ENCODE results near the gene S100Z.
"Not testable (repeated sequence)": the region's sequence is repeated elsewhere in the genome, so short reads cannot be mapped to it uniquely, and the experiment has no call there.

Gene S100Z

DNA sequence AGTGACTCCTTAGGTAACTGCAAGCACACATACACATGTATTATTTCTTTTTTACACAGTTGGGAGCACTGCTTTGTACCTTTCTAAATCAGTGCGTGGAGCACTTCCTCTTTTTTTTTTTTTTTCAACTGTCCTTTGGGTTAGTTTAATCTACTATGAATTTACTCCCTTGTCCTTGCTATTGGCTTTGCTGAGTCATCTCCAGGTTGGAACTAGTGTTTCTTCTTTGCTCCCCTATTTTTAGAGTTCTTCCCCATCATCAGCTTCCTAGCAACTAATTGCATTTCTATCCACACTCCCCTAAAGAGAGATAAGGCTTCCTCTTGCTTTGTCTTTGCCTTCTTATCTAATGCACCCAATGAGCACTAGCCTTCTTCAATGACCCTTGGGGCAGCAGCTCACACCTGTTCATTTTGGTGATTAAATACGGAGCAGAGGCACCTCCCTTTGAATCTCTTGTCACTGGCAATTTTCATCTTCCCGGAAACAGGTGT, 24.3 kb downstream of the S100Z start:
- DNase-seq (ENCODE audit: low read depth, low spot score) = no peak

DNA sequence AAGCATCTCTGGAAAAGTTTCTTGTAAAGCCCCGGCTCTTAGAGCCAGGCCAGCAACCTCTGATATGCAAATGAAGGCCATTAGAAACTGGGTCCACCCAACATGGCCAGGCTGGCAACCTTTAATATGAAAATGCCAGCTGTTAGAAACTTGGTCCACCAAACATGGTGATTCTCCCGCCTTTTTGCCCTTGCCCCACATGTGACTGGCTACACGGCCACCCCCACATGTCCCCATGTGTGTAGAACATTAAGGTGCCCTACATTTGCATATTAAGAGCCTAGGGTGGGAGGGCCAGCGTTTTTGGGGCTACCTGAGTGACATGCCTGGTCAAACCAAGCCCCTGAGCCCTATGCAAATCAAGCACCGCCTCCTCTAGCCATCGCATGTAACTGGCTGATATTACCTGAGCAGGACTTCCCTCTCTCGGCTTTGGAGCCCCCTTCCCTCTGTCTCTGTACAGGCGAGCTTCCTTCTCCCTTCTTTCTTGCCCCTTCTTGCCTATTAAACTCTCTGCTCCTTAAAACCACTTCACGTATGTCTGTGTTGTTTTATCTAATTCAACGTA, 39.0 kb downstream of the S100Z start:
- DNase-seq (ENCODE audit: low read depth, low spot score) = no peak
- H3K4me1 ChIP-seq (ENCODE audit: insufficient read depth, insufficient read length) = no peaks in the 10 kb centered on the region
- no peak overlapping the region for H3K4me3 ChIP-seq (ENCODE audit: insufficient read length, low read depth)
- H3K27me3 ChIP-seq (ENCODE audit: insufficient read depth, insufficient read length) = no peaks in the 10 kb centered on the region
- TF ChIP-seq ZNF274 (IDR thresholded peaks at IDR 0.05; ENCODE audit: low read depth, low read length) (no peak), YY1 (IDR thresholded peaks at IDR 0.05; ENCODE audit: insufficient read depth, insufficient read length) (no peak), SUZ12 (IDR thresholded peaks at IDR 0.05; ENCODE audit: extremely low read depth, insufficient read depth, insufficient read length) (no peak)
- no peaks in the 10 kb centered on the region for H3K9me3 ChIP-seq (ENCODE audit: insufficient read depth, low read length)
- H3K9ac ChIP-seq (ENCODE audit: insufficient read length, low read depth) = no peak overlapping the region
- no peaks in the 10 kb centered on the region for H3K36me3 ChIP-seq (ENCODE audit: insufficient read depth, insufficient read length, low read length)

More for the DNA sequence above, 24.3 kb downstream of the S100Z start:
- Histone ChIP-seq H3K9ac (ENCODE audit: insufficient read length, low read depth) (no peak overlapping the region), H3K4me3 (ENCODE audit: insufficient read length, low read depth) (no peak overlapping the region), H3K9me3 (ENCODE audit: insufficient read depth, low read length) (no peaks in the 10 kb centered on the region), H3K4me1 (ENCODE audit: insufficient read depth, insufficient read length) (no peaks in the 10 kb centered on the region), H3K27me3 (ENCODE audit: insufficient read depth, insufficient read length) (no peaks in the 10 kb centered on the region), H3K36me3 (ENCODE audit: insufficient read depth, insufficient read length, low read length) (no peaks in the 10 kb centered on the region)
- TF ChIP-seq ZNF274 (IDR thresholded peaks at IDR 0.05; ENCODE audit: low read depth, low read length) (no peak), YY1 (IDR thresholded peaks at IDR 0.05; ENCODE audit: insufficient read depth, insufficient read length) (no peak), SUZ12 (IDR thresholded peaks at IDR 0.05; ENCODE audit: extremely low read depth, insufficient read depth, insufficient read length) (no peak)

DNA sequence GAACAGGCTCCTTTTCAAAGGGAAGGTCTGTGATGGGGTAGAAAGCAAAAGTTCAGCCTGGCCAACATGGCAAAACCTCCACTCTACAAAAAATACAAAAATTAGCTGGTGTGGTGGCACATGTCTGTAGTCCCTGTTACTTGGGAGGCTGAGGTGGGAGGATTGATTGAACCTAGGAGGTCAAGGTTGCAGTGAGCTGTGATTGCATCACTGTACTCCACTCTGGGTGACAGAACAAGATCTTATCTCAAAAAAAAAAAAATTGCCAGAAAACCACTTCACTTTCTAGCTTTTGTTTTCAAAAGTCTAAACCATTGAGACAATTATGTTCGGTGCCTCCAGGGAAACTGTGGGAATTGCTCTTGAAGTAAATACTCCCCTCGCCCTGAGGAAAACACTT, 43.5 kb downstream of the S100Z start:
- Histone ChIP-seq H3K4me3 (ENCODE audit: insufficient read length, low read depth) (no peak overlapping the region), H3K9me3 (ENCODE audit: insufficient read depth, low read length) (no peaks in the 10 kb centered on the region), H3K27me3 (ENCODE audit: insufficient read depth, insufficient read length) (no peaks in the 10 kb centered on the region), H3K36me3 (ENCODE audit: insufficient read depth, insufficient read length, low read length) (no peaks in the 10 kb centered on the region), H3K9ac (ENCODE audit: insufficient read length, low read depth) (no peak overlapping the region), H3K4me1 (ENCODE audit: insufficient read depth, insufficient read length) (no peaks in the 10 kb centered on the region)
- DNase-seq (ENCODE audit: low read depth, low spot score) = no peak
- TF ChIP-seq SUZ12 (IDR thresholded peaks at IDR 0.05; ENCODE audit: extremely low read depth, insufficient read depth, insufficient read length) (no peak), ZNF274 (IDR thresholded peaks at IDR 0.05; ENCODE audit: low read depth, low read length) (no peak), YY1 (IDR thresholded peaks at IDR 0.05; ENCODE audit: insufficient read depth, insufficient read length) (no peak)

DNA sequence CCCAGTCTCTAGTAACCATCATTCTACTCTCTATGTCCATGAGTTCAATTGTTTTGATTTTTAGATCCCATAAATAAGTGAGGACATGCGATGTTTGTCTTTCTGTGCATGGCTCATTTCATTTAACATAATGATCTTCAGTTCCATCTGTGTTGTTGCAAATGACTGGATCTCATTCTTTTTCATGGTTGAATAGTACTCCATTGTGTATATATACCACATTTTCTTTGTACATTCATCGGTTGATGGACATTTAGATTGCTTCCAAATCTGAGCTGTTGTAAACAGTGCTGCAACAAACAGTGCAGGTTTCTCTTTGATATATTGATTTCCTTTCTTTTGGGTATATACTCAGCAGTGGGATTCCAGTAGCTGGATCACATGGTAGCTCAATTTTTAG, 46.4 kb downstream of the S100Z start:
- Histone ChIP-seq H3K4me3 (ENCODE audit: insufficient read length, low read depth) (no peak overlapping the region), H3K4me1 (ENCODE audit: insufficient read depth, insufficient read length) (no peaks in the 10 kb centered on the region), H3K36me3 (ENCODE audit: insufficient read depth, insufficient read length, low read length) (no peaks in the 10 kb centered on the region), H3K9ac (ENCODE audit: insufficient read length, low read depth) (no peak overlapping the region), H3K9me3 (ENCODE audit: insufficient read depth, low read length) (0 out of 2 replicates have a peak, but pooled peaks cover 4% of the 10 kb centered on the region), H3K27me3 (ENCODE audit: insufficient read depth, insufficient read length) (no peaks in the 10 kb centered on the region)
- no peak for TF ChIP-seq ZNF274 (IDR thresholded peaks at IDR 0.05; ENCODE audit: low read depth, low read length)
- no peak for TF ChIP-seq YY1 (IDR thresholded peaks at IDR 0.05; ENCODE audit: insufficient read depth, insufficient read length)
- no peak for TF ChIP-seq SUZ12 (IDR thresholded peaks at IDR 0.05; ENCODE audit: extremely low read depth, insufficient read depth, insufficient read length)
- DNase-seq (ENCODE audit: low read depth, low spot score) = no peak

DNA sequence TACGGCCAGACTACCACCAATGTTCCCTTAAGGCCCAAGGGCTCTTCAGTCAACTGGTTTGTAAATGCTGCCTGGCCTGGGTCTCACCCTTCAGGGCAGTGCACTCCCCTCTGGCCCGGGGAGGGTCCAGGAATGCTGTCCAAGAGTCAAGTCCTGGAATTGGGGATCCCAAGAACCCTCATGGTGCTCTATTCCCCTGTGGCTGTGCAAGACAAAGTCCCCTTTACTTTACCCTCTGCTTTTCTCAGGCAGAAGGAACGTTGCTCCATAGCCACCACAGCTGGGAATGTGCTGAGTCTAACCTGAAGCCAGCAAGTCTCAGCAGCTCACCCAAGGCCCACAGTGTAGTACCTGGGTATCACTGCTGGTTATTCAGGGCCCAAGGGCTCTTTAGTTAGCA, 51.7 kb downstream of the S100Z start:
- H3K4me3 ChIP-seq (ENCODE audit: insufficient read length, low read depth) = no peak overlapping the region
- H3K27me3 ChIP-seq (ENCODE audit: insufficient read depth, insufficient read length) = no peaks in the 10 kb centered on the region
- H3K36me3 ChIP-seq (ENCODE audit: insufficient read depth, insufficient read length, low read length) = no peaks in the 10 kb centered on the region
- DNase-seq (ENCODE audit: low read depth, low spot score) = no peak
- peaks cover 8% of the 10 kb centered on the region; the same call in 1 of the 2 replicates for H3K9me3 ChIP-seq (ENCODE audit: insufficient read depth, low read length)
- no peak for TF ChIP-seq SUZ12 (IDR thresholded peaks at IDR 0.05; ENCODE audit: extremely low read depth, insufficient read depth, insufficient read length)
- TF ChIP-seq YY1 (IDR thresholded peaks at IDR 0.05; ENCODE audit: insufficient read depth, insufficient read length) = no peak
- TF ChIP-seq ZNF274 (IDR thresholded peaks at IDR 0.05; ENCODE audit: low read depth, low read length) = no peak
- no peaks in the 10 kb centered on the region for H3K4me1 ChIP-seq (ENCODE audit: insufficient read depth, insufficient read length)
- no peak overlapping the region for H3K9ac ChIP-seq (ENCODE audit: insufficient read length, low read depth)

DNA sequence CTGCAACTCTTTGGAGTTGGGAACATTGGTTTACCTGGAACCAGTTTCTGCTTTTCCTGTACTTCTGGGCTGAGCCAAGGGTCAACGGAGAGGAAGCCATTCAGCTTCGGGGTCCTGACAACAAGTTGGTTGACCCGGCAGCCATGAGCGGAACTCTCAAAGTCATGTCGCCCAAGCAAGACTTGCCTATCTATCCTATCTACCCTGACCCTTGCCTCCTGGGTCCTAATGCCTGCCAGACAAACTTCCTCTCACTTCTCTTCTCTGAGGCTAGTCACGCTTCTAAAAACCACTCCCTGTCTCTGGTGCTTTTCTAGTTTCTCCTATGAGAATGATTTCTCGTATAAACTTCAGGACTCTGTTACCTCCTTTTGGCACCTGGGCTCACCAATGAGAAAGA, 58.4 kb downstream of the S100Z start:
- no peak for DNase-seq (ENCODE audit: low read depth, low spot score)
- Histone ChIP-seq H3K4me3 (ENCODE audit: insufficient read length, low read depth) (no peak overlapping the region), H3K27me3 (ENCODE audit: insufficient read depth, insufficient read length) (no peaks in the 10 kb centered on the region), H3K4me1 (ENCODE audit: insufficient read depth, insufficient read length) (no peaks in the 10 kb centered on the region), H3K9me3 (ENCODE audit: insufficient read depth, low read length) (no peaks in the 10 kb centered on the region), H3K36me3 (ENCODE audit: insufficient read depth, insufficient read length, low read length) (no peaks in the 10 kb centered on the region), H3K9ac (ENCODE audit: insufficient read length, low read depth) (no peak overlapping the region)
- TF ChIP-seq SUZ12 (IDR thresholded peaks at IDR 0.05; ENCODE audit: extremely low read depth, insufficient read depth, insufficient read length) (no peak), YY1 (IDR thresholded peaks at IDR 0.05; ENCODE audit: insufficient read depth, insufficient read length) (no peak), ZNF274 (IDR thresholded peaks at IDR 0.05; ENCODE audit: low read depth, low read length) (no peak)

GRCh38 chr5:76910344-76910933, 60.6 kb downstream of the S100Z start:
- not testable (repeated sequence) for H3K36me3 ChIP-seq (ENCODE audit: insufficient read depth, insufficient read length, low read length); H3K4me3 ChIP-seq (ENCODE audit: insufficient read length, low read depth); H3K9ac ChIP-seq (ENCODE audit: insufficient read length, low read depth); H3K9me3 ChIP-seq (ENCODE audit: insufficient read depth, low read length); H3K4me1 ChIP-seq (ENCODE audit: insufficient read depth, insufficient read length); DNase-seq (ENCODE audit: low read depth, low spot score); H3K27me3 ChIP-seq (ENCODE audit: insufficient read depth, insufficient read length)

GRCh38 chr5:76914671-76915070, 64.9 kb downstream of the S100Z start:
- H3K27me3 ChIP-seq (ENCODE audit: insufficient read depth, insufficient read length); H3K9ac ChIP-seq (ENCODE audit: insufficient read length, low read depth); H3K4me3 ChIP-seq (ENCODE audit: insufficient read length, low read depth); DNase-seq (ENCODE audit: low read depth, low spot score); H3K36me3 ChIP-seq (ENCODE audit: insufficient read depth, insufficient read length, low read length); H3K9me3 ChIP-seq (ENCODE audit: insufficient read depth, low read length); H3K4me1 ChIP-seq (ENCODE audit: insufficient read depth, insufficient read length): not testable (repeated sequence)

Data from NT2/D1 (cell line).